TTC549 (cell line): ENCODE measurements around the gene TGFA.

Experiments
- FAIRE-seq: peaks from 2 replicates; lab custom pipeline; 2012; peaks lifted over from hg19 to GRCh38; lab: Jason Lieb, UNC

TGFA gene

DNA sequence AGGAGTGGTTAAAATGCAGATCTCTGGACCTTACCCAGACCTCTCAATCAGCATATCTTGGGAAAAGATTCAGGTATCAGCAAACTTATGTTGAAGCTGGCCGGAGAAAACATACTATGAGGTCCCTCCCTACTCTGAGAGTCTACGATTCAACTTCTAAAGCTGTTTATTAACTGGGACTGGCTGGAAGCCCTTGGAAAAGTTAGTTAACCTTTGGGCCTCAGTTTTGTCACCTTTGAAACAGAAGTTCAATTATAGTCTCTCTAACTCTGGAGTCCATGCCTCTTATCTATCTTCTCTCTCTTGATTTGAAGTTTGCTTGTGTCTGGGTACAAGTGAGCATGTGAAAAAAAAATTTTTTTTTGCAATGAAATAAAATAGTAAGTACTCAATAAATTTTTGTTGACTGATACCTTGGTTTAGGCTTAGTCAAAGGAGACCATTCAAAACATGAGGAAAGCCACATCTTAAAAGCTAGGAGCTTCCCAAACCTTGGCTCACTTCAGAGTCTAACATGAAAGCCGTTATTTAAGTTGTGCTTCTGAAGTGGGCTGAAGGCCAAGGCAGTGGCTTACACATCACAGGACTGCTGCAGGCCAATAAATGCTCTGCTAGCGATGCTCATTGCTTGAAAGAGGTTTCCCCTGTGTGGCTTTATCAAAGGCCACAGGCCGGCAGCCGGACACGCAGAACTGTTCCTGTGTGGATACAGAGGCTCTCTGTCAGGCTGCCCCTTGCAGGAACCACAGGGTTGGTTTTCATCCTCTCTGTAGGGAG lies 141.1 kb downstream of the TGFA start:
- FAIRE-seq: no peak

DNA sequence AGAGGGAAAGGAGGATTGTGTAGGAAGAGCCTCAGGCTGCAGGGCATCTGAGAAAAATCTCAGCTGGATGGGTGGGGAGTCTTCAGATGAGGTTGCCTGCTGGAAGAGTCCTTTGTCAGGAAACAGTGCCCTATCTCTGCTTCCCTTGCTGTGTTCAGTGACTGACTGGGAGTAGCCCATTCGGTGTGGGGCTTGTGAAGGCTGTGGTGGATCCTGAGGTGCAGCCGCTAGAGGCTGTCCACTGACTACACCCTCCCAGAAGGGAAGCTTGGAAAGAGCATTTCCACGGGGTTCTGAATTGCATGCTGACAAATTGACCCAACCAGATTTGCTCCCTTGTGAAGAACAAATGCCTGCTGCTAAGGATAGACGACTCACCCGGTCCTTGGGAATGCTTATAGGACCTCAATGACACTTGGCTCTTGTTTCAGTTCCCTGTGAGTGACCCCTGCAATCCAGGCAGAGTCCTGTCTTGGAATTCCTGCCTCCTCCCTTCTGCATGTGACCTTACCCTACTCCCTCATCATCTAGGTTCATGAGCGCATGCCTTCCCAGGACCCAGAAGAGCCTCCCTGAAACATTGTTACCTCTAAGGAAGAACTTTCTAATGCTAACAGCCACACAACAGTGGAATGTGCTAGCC lies 142.0 kb downstream of the TGFA start:
- no peak for FAIRE-seq

DNA sequence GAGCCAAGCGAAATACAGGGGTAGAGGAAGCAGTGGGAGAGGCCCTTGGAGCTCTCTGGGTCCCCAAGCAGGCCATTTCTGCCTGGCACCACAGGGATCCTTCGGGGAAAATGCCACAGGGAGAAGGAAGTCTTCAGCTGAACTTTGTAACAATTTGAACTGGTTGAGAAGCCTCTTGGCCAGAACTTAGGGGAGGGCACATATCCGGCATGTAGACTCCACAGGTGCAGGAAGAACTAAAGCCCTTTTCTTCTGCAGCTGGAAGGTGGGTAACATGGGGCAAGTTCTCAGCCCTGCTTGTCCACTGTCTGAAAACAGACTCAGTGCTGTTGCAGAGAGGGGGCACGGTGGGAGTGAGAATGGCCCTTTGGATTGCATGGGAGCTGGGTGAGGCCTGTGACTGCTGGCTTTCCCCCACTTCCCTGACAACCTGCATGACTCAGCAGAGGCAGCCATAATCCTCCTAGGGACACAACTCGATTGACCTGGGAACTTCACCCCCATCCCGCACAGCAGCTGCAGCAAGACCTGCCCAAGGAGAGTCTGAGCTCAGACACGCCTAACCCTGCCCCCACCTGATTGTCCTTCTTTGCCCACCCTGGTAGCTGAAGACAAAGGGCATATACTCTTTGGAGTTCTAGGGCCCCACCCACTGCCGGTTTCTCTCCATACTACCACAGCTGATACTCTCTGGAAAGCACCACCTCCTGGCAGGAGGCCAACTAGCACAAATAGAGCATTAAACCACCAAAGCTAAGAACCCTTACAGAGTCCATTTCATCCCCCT lies 150.2 kb downstream of the TGFA start:
- FAIRE-seq: no peak

DNA sequence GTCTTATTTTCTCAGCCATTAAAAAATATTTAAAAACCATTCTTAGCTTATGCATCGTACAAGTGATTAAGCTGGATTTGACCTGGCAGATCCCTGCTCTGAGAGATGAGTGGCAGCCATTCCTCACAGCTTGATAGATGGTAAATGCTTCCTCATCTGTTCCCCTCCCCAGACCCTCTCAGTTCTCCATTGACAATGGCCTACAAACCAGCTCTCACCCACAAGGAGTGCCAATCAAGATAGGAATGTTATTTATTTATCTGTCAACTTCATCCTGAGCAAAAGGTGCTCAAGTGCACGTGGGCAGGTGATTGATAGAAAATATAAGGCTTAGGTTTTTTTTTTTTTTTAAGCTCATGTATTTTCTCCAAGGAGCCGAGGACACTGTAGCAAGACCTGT lies 153.1 kb downstream of the TGFA start:
- no peak for FAIRE-seq

DNA sequence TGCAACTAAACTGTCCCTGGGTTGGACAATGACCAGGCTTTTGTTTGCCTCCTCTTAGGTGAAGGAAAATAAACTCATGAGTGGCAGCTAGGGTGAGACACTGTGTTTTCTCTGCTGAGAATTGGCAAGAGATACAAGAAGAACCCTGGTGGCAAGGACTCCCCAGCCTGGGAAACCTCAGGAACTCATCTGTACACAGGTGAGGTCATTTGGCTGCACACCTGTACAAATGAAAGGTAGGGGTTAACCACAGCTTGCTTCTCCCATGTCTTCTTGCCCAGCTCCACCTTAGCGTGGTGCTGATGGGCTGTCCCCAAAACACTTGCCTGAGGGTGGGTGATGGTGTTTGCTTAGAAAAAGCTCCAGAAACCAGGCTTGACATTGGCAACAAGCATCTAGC lies 154.6 kb downstream of the TGFA start:
- FAIRE-seq: no peak
